AG09319 (cell line): ENCODE data around the gene ISLR.

Experiments
- DNase-seq: peaks from one replicate; pipeline ENCODE4 v3.0.0-alpha.2; 2010; ENCODE audit warnings: low read depth; ENCODE audit errors: extremely low read depth
- CTCF ChIP-seq: IDR thresholded peaks from 2 replicates; pipeline ENCODE4 v1.5.1; 2011; ENCODE audit warnings: low read depth, mild to moderate bottlenecking, inconsistent platforms, low read length, moderate library complexity

ISLR gene

GRCh38 chr15:74129586-74130154 lies 43.8 kb upstream of the ISLR start:
- TF ChIP-seq CTCF: no peak
- no peak for DNase-seq

DNA sequence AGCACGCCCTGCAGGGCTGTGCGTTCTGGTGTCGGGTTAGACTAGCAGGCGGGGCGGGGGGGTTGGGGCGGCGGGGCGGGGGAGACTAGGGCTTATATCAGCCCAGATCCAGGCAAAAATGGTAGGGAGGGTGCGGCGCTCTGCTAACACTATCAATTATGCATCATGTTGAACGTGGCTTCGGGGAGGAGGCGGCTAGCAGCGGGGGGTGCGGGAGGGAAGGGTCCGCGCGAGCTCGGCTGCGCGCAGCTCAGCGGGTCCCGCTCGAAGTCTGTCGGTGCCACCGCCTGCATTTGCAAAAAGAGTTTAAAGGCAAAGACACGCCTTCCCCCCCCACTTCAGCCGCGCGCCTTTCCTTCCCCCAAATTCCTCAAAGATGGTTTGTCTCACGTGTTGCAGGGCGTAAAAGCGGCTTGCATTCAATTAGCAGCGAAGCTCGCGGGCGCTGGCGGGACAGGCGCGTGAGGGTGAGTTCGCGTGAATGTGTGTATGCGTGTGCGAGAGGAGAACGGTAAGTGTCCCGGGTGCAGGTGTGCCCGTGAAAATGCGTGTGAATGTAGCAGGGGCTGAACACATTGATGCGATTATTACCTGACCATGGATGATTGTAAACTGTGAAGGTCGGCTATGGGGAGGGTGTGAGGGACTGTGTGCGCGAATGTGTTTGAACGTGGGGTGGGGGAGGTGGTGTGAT lies 43.2 kb upstream of the ISLR start, which contains the start of gene ISLR2:
Gene ISLR2, plus strand, starts transcription at position 432 of the 694 bp plus-strand sequence. CDS start 2,169 bp downstream, outside the sequence.
- no peak for DNase-seq
- no peak for TF ChIP-seq CTCF

- no peak for TF ChIP-seq CTCF
- no peak for DNase-seq
Measured at GRCh38 chr15:74130849-74131627, 42.5 kb upstream of the ISLR start.

GRCh38 chr15:74131628-74132413 lies 41.7 kb upstream of the ISLR start:
- no peak for TF ChIP-seq CTCF
- no peak for DNase-seq

- no peak for DNase-seq
- TF ChIP-seq CTCF: no peak
Measured at GRCh38 chr15:74132681-74133651, 40.5 kb upstream of the ISLR start.

GRCh38 chr15:74133694-74134386 lies 39.7 kb upstream of the ISLR start:
- DNase-seq: no peak
- no peak for TF ChIP-seq CTCF
